ENCODE results near the gene GLIS1.

DNA sequence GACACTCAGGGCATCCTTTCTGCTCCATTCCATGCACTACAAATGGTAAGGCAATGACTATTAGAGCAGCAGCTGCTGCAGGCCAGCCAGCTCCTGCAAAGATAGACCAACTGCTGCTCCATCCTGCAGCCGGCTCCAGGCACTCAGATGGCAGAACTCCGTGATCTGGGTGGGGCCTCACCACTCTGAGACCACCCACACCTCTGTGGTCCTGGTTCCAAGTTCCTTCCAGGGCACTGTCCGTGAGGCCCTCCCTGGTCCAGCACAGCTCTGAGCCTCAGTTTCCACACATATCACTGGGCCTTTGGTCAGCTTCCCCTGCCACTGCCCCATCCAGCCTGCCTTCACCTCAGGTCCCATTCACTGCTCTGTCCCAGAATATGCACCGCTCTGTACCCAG lies 165.0 kb downstream of the GLIS1 start:
- TF ChIP-seq EZH2phosphoT487 (IDR thresholded peaks at IDR 0.05; ENCODE audit: borderline replicate concordance, low read length), result no peak
- TF ChIP-seq, protein P1, sequence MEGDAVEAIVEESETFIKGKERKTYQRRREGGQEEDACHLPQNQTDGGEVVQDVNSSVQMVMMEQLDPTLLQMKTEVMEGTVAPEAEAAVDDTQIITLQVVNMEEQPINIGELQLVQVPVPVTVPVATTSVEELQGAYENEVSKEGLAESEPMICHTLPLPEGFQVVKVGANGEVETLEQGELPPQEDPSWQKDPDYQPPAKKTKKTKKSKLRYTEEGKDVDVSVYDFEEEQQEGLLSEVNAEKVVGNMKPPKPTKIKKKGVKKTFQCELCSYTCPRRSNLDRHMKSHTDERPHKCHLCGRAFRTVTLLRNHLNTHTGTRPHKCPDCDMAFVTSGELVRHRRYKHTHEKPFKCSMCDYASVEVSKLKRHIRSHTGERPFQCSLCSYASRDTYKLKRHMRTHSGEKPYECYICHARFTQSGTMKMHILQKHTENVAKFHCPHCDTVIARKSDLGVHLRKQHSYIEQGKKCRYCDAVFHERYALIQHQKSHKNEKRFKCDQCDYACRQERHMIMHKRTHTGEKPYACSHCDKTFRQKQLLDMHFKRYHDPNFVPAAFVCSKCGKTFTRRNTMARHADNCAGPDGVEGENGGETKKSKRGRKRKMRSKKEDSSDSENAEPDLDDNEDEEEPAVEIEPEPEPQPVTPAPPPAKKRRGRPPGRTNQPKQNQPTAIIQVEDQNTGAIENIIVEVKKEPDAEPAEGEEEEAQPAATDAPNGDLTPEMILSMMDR (IDR thresholded peaks at IDR 0.05; ENCODE audit: low read depth, low read length, poor library complexity, severe bottlenecking), result no peak

Data from DOHH2 (cell line).